Naive thymus-derived CD4-positive, alpha-beta T cell (primary cell): Measurements from ENCODE around the gene GHRL. TPM values are rescaled to one million over a fixed set of nuclear protein-coding genes. Genes with fewer than 3 reads are reported as not detected.
"Not testable (repeated sequence)": the region's sequence is repeated elsewhere in the genome, so short reads cannot be mapped to it uniquely, and the experiment has no call there.

Experiments
- ATAC-seq: fragments of 150-1000 bp; cut with Tn5 transposase; 2 replicates; pipeline ENCODE4 v1.10.0; 2021; ENCODE audit warnings: mild to moderate bottlenecking, moderate library complexity
- CTCF ChIA-PET: fragments of 350-600 bp; sonication (Branson Sonifier 250); formaldehyde crosslinking; loops from one replicate; lab custom pipeline; 2021; ENCODE audit warnings: antibody characterized with exemption; lab: Charles Lee
- POLR2A ChIA-PET: fragments of 350-600 bp; sonication (Branson Sonifier 250); formaldehyde crosslinking; loops from one replicate; lab custom pipeline; 2021; ENCODE audit warnings: antibody characterized with exemption, inconsistent platforms; lab: Charles Lee
- DNase-seq, 9 donors: peaks; one replicate each; pipeline versions ENCODE4 v3.0.0 to v3.0.0-alpha.2; 2020 to 2022; ENCODE audit warnings: mixed read lengths in 1 of 9
- H3K27ac ChIP-seq: one replicate; pipeline ENCODE4 v1.7.0; 2013; ENCODE audit warnings: mild to moderate bottlenecking, low read depth, low read length, moderate library complexity
- H3K27me3 ChIP-seq, 2 donors: one replicate each; pipeline ENCODE4 v1.7.0; 2013; ENCODE audit warnings: low read length in 2 of 2, mild to moderate bottlenecking in 2 of 2, moderate library complexity in 2 of 2; ENCODE audit not compliant: control insufficient read depth in 2 of 2, insufficient read depth in 2 of 2
- H3K36me3 ChIP-seq, 3 experiments: 1 replicate in 2 of 3; 2 replicates in 1 of 3; pipeline ENCODE4 v1.7.0; 2013; ENCODE audit warnings: low read length in 3 of 3, mild to moderate bottlenecking in 3 of 3, moderate library complexity in 1 of 3; ENCODE audit not compliant: insufficient read depth in 3 of 3, control insufficient read depth in 2 of 3
- H3K4me1 ChIP-seq, 2 donors: one replicate each; pipeline ENCODE4 v1.7.0; 2013; ENCODE audit warnings: low read length in 2 of 2, mild to moderate bottlenecking in 2 of 2, moderate library complexity in 1 of 2; ENCODE audit not compliant: control insufficient read depth in 2 of 2, insufficient read depth in 2 of 2
- H3K4me3 ChIP-seq: 2 replicates; pipeline ENCODE4 v1.7.0; 2013; ENCODE audit warnings: mild to moderate bottlenecking, low read length
- H3K9me3 ChIP-seq, 3 experiments: 1 replicate in 2 of 3; 2 replicates in 1 of 3; pipeline ENCODE4 v1.7.0; 2013; ENCODE audit warnings: low read length in 3 of 3; ENCODE audit not compliant: control insufficient read depth in 2 of 3
- H3K27ac Mint-ChIP-seq, 9 donors: one replicate each; pipeline ENCODE4 v1.8.0; 2020 to 2022; ENCODE audit warnings: mixed read lengths in 9 of 9, mild to moderate bottlenecking in 8 of 9, moderate library complexity in 5 of 9, inconsistent platforms in 2 of 9
- H3K27me3 Mint-ChIP-seq, 5 donors: one replicate each; pipeline ENCODE4 v1.8.0; 2021 to 2022; ENCODE audit warnings: mixed read lengths in 5 of 5, mild to moderate bottlenecking in 1 of 5
- H3K36me3 Mint-ChIP-seq, 5 donors: one replicate each; pipeline ENCODE4 v1.8.0; 2020 to 2022; ENCODE audit warnings: mixed read lengths in 5 of 5, mild to moderate bottlenecking in 3 of 5, inconsistent platforms in 1 of 5
- H3K4me1 Mint-ChIP-seq, 7 donors: one replicate each; pipeline ENCODE4 v1.8.0; 2020 to 2022; ENCODE audit warnings: mixed read lengths in 7 of 7, mild to moderate bottlenecking in 3 of 7, inconsistent platforms in 1 of 7
- H3K4me3 Mint-ChIP-seq, 10 donors: one replicate each; pipeline ENCODE4 v1.8.0; 2020 to 2022; ENCODE audit warnings: mild to moderate bottlenecking in 10 of 10, mixed read lengths in 10 of 10, moderate library complexity in 6 of 10, inconsistent platforms in 2 of 10
- H3K9me3 Mint-ChIP-seq, 11 donors: one replicate each; pipeline ENCODE4 v1.8.0; 2020 to 2022; ENCODE audit warnings: mixed read lengths in 11 of 11, mild to moderate bottlenecking in 4 of 11, inconsistent platforms in 1 of 11, moderate library complexity in 1 of 11
- intact Hi-C, 2 donors: fragments of 100-400 bp; cut with micrococcal nuclease; formaldehyde crosslinking; loops; one replicate each; pipeline ENCODE4 v1.15.1; 2023
- polyA plus RNA-seq, 2 donors: library from polyadenylated mRNA; unstranded; fragments of 300-500 nt; fragmentation: Illumina TruSeq; gene quantifications; one replicate each; pipeline ENCODE4 v1.2.3, GENCODE V29; 2021
- total RNA-seq, 6 experiments: library from RNA in 5 of 6; stranded (reverse) in 5 of 6; gene quantifications; 1 replicate in 5 of 6; 2 replicates in 1 of 6; pipeline ENCODE4 v1.2.3 and lab custom pipeline; 2021 to 2026

GHRL gene
- total and polyA plus RNA-seq, 7 experiments from 2014 or later: 0.35 to 3.8 (median 1.1) TPM

DNA sequence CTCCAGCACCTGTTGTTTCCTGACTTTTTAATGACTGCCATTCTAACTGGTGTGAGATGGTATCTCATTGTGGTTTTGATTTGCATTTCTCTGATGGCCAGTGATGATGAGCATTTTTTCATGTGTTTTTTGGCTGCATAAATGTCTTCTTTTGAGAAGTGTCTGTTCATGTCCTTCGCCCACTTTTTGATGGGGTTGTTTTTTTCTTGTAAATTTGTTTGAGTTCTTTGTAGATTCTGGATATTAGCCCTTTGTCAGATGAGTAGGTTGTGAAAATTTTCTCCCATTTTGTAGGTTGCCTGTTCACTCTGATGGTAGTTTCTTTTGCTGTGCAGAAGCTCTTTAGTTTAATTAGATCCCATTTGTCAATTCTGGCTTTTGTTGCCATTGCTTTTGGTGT is 5.3 kb upstream of the GHRL start:
- Mint-ChIP-seq H3K36me3 (peaks cover 8 to 33% (median 26%) of the 10 kb centered on the region in 5 donors), H3K4me1 (peaks cover 15 to 24% (median 17%) of the 10 kb centered on the region in 7 donors)
- H3K4me1 ChIP-seq, H3K4me3 ChIP-seq, H3K27me3 Mint-ChIP-seq, intact Hi-C loops, CTCF ChIA-PET, ATAC-seq, DNase-seq, POLR2A ChIA-PET, H3K9me3 Mint-ChIP-seq, H3K27ac Mint-ChIP-seq, H3K27me3 ChIP-seq, H3K4me3 Mint-ChIP-seq, H3K9me3 ChIP-seq, H3K27ac ChIP-seq: not testable (repeated sequence)
- peaks cover 6 to 58% (median 18%) of the 10 kb centered on the region in 3 experiments for H3K36me3 ChIP-seq

DNA sequence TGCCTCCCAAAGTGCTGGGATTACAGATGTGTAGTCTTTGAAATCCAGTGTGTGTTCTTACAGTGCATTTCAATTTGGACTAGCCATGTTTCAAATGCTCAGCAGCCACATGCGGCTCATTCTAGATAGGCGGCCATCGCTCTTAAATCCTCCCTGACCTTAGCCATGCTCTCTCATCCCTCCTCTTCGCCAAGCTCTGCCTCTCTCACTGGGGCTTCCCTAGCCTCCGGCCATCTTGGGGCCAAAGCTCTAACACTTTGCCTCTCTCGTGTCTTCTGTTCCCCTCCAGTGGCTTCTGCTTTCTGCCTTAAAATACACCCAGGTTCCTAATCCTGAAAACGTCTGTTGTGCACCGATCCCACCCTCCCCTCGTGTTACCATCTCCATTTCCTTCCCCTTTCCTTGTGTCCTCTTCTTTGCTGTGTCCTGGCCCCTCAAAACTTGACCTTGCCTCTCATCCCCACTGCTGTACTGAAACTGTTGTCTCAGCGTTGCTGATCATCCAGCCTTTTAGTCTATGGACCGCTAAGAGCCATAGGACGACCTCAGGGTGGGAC is 1.4 kb upstream of the GHRL start:
- POLR2A ChIA-PET: no interaction called here
- no peaks in the 10 kb centered on the region for H3K9me3 ChIP-seq
- Mint-ChIP-seq H3K9me3 (no peaks in the 10 kb centered on the region), H3K4me3 (peak overlapping the region in 1 of 10 donors; percentile 35), H3K36me3 (peaks cover 0 to 29% (median 18%) of the 10 kb centered on the region in 5 donors), H3K27ac (peak overlapping the region in 5 of 9 donors; percentile 20 to 72 (median 55)), H3K4me1 (peaks cover 17 to 32% (median 23%) of the 10 kb centered on the region in 7 donors), H3K27me3 (no peaks in the 10 kb centered on the region)
- no peaks in the 10 kb centered on the region for H3K27me3 ChIP-seq
- H3K4me3 ChIP-seq: no peak overlapping the region
- H3K27ac ChIP-seq: no peak overlapping the region
- DNase-seq: no peak
- peaks cover 0 to 44% (median 16%) of the 10 kb centered on the region in 3 experiments for H3K36me3 ChIP-seq
- no peak for ATAC-seq
- intact Hi-C loops: no loop called here
- H3K4me1 ChIP-seq: no peaks in the 10 kb centered on the region
- CTCF ChIA-PET: no interaction called here

DNA sequence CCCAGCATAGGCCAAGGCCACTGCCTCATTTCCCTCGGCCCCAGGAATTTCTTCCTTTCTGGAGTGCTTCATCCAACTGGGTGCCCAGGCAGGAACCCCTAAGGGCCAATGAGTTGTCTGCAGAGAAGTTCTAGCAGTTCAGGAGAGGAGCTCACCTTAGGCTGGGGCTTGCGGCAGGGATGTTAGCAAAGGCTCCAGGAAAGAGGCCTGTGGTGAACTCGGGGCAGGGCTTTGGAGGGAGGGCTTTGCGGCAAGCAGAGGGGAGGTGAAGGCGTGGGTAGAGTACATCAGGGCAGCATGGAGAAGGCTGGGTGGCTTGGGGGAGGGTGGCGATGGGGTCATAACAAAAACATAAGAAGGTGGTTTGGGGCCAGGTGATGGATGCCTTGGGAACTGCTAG is 1.1 kb downstream of the GHRL start:
- H3K27ac Mint-ChIP-seq: peak overlapping the region in 4 of 9 donors; percentile 19 to 84 (median 73)
- ATAC-seq: no peak
- CTCF ChIA-PET: interaction anchor here (0.6 kb wide), 1 partner anchor 21 kb away, joined by 3 read pairs; no protein-coding TSS in a partner anchor
- H3K9me3 Mint-ChIP-seq: no peaks in the 10 kb centered on the region
- peaks cover 0 to 31% (median 11%) of the 10 kb centered on the region in 5 donors for H3K36me3 Mint-ChIP-seq
- POLR2A ChIA-PET: no interaction called here
- intact Hi-C loops: no loop called here
- H3K4me3 Mint-ChIP-seq: peak overlapping the region in 1 of 10 donors; percentile 39
- no peaks in the 10 kb centered on the region for H3K27me3 ChIP-seq
- H3K36me3 ChIP-seq: peaks cover 0 to 53% (median 17%) of the 10 kb centered on the region in 3 experiments
- H3K4me1 ChIP-seq: no peaks in the 10 kb centered on the region
- H3K9me3 ChIP-seq: no peaks in the 10 kb centered on the region
- H3K4me3 ChIP-seq: no peak overlapping the region
- no peak for DNase-seq
- no peaks in the 10 kb centered on the region for H3K27me3 Mint-ChIP-seq
- no peak overlapping the region for H3K27ac ChIP-seq
- peaks cover 18 to 28% (median 25%) of the 10 kb centered on the region in 7 donors for H3K4me1 Mint-ChIP-seq

DNA sequence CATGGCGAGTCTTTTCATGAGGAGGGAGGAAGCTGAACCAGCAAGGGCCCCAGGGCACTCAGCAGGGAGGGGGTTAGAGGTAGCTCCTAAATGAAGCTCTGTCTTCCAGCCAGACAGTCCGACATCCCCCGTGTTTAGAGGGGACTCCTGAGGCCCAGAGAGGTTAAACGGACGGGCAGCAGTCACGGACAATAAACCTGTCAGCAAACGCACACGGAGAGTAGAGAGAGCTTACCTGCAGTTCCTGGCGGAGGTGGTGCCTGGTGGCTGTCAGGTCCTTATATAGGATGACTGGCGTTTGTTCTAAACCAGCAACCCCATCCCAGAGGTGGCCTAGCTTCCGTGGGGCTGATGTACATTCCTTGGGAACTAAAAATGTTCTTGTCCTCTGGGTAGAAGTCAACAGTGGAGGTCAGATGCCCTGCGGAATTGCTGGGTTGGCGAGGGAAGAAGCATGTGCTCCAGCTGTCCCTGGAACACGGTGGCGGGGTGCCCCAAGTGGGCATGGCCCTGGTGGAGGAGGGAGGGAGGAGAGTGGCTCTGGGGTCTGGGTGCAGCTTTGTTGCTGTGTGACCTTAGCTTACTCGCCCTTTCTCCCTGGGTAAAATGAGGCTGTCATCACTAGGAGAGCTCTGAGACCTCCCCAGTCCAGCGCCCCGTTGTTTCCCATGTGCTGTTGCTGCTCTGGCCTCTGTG is 2.1 kb downstream of the GHRL start:
- Histone ChIP-seq H3K4me1 (no peaks in the 10 kb centered on the region), H3K36me3 (peaks cover 0 to 54% (median 13%) of the 10 kb centered on the region in 3 experiments), H3K4me3 (no peak overlapping the region), H3K9me3 (no peaks in the 10 kb centered on the region), H3K27me3 (no peaks in the 10 kb centered on the region), H3K27ac (no peak overlapping the region)
- peak overlapping the region in 1 of 9 donors; percentile 5 for H3K27ac Mint-ChIP-seq
- no peaks in the 10 kb centered on the region for H3K27me3 Mint-ChIP-seq
- intact Hi-C loops: no loop called here
- H3K36me3 Mint-ChIP-seq: peaks cover 0 to 31% (median 7%) of the 10 kb centered on the region in 5 donors
- no peak overlapping the region for H3K4me3 Mint-ChIP-seq
- no peaks in the 10 kb centered on the region for H3K9me3 Mint-ChIP-seq
- H3K4me1 Mint-ChIP-seq: peaks cover 18 to 31% (median 26%) of the 10 kb centered on the region in 7 donors
- ChIA-PET POLR2A (interaction anchor here (0.6 to 1.1 kb wide), 2 partner anchors 20 to 34 kb away, joined by 3 read pairs; no protein-coding TSS in a partner anchor), CTCF (interaction anchor here (1.2 kb wide), 1 partner anchor 27 kb away, joined by 3 read pairs; no protein-coding TSS in a partner anchor)
- ATAC-seq: no peak
- no peak for DNase-seq

DNA sequence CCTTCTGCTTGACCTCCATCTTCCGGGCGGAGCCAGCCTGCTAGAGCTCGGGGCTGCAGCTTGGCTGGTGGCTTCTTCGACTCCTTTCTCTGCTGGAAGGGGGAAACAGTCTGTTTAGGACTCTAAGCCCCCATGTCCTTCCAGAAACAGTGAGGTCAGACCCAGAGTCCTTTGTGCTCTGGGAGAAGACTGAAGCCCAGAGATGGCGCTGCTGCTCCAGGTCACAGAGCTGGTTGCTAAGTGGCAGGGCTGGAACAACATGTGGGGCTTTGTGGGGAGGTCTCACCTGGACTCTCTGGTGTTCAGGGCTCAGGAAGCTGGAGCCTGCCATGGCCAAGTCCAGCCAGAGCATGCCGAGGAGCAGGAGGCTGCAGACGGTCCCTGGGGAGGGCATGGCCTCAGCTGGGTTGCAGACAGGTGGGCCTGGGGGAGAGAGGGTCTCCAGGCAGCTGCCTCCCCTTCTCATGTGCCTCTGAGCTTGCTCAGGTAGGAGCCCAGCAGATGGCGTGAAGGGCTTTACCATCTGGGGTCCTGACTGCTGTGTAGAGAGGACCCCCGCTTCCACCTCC is 2.9 kb downstream of the GHRL start:
- Mint-ChIP-seq H3K4me3 (no peak overlapping the region), H3K27me3 (no peaks in the 10 kb centered on the region), H3K36me3 (peaks cover 0 to 29% (median 2%) of the 10 kb centered on the region in 5 donors), H3K9me3 (no peaks in the 10 kb centered on the region), H3K27ac (peak overlapping the region in 2 of 9 donors; percentile 38 to 52), H3K4me1 (peaks cover 21 to 35% (median 31%) of the 10 kb centered on the region in 7 donors)
- Histone ChIP-seq H3K4me1 (peaks cover 2 to 4% of the 10 kb centered on the region in 2 donors), H3K4me3 (no peak overlapping the region), H3K9me3 (no peaks in the 10 kb centered on the region), H3K36me3 (peaks cover 0 to 54% (median 12%) of the 10 kb centered on the region in 3 experiments), H3K27me3 (no peaks in the 10 kb centered on the region), H3K27ac (no peak overlapping the region)
- DNase-seq: no peak
- intact Hi-C loops: loop anchor here in 1 of 2 donors (10.0 kb wide), 1 partner anchor 785 kb away; no protein-coding TSS in a partner anchor
- ChIA-PET CTCF (interaction anchor here (1.2 kb wide), 1 partner anchor 26 kb away, joined by 3 read pairs; no protein-coding TSS in a partner anchor), POLR2A (interaction anchor here (1.1 kb wide), 1 partner anchor 19 kb away, joined by 3 read pairs; no protein-coding TSS in a partner anchor)
- ATAC-seq: no peak

DNA sequence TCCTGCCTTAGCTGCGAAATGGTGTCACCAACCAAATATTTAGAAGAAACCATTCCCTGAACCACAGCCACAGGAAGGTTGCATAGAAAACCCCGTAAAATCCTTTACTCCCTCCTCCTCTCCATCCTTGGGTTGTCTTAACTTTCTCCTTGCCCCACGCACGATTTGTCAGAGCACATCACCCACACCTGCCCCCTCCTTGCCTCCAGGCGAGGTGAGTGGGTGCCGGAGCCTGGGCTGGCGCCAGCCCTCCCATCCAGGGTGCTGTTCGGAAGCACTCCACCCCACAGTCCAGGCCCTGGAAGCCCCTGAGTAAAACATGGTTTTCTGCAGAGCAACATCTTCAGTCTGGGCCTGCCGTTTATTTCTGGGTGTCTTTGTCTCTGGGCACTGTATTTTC is 3.7 kb downstream of the GHRL start:
- Histone ChIP-seq H3K4me3 (no peak overlapping the region), H3K36me3 (peaks cover 0 to 50% (median 8%) of the 10 kb centered on the region in 3 experiments), H3K27me3 (no peaks in the 10 kb centered on the region), H3K27ac (no peak overlapping the region), H3K9me3 (no peaks in the 10 kb centered on the region), H3K4me1 (peaks cover 8 to 12% of the 10 kb centered on the region in 2 donors)
- peak overlapping the region in 1 of 9 donors; percentile 30 for H3K27ac Mint-ChIP-seq
- no peak overlapping the region for H3K4me3 Mint-ChIP-seq
- ChIA-PET POLR2A (interaction anchor here (1.2 kb wide), 1 partner anchor 26 kb away, joined by 3 read pairs; no protein-coding TSS in a partner anchor), CTCF (no interaction called here)
- peaks cover 14 to 41% (median 34%) of the 10 kb centered on the region in 7 donors for H3K4me1 Mint-ChIP-seq
- peaks cover 0 to 28% (median 0%) of the 10 kb centered on the region in 5 donors for H3K36me3 Mint-ChIP-seq
- intact Hi-C loops: loop anchor here in 1 of 2 donors (10.0 kb wide), 1 partner anchor 784 kb away; no protein-coding TSS in a partner anchor
- DNase-seq (no peak), ATAC-seq (no peak)
- H3K27me3 Mint-ChIP-seq: no peaks in the 10 kb centered on the region
- no peaks in the 10 kb centered on the region for H3K9me3 Mint-ChIP-seq
